Measurements from ENCODE around the gene SSBP3.

SSBP3 gene

DNA sequence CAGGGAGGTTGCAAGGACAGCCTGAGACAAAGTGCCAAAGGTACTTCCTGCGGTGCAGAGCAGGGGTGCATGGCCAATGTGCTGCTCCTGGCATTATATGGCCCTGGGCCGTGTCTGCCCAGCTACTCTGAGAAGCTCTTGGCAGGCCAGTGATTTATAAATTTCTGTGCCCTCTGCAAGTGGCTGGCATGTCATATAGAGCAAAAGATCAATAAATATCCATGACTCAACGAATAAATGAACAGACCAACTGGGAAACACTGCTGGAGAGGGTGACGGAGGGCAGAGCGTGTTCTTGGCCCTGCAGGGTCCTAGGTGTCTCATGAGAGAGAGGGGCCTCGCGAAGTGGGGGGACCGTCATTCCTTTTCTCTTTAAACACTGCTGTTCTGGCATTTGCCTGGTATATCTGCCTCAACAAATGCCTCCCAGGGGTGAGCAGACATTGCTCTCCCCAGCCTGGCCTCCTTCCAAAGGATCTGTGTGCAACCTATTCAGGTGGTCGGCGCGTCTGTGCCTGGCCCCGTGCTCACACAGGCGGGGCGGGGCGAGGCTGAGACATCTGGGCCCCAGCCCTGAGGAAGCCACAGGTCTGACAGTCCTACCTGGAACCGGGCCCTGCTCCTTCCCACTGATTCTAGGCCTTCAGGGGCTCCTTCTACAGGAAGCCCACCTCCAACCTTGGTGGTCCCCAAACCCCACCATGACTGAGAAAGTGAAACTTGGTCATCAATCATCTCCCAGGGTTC, 123.9 kb downstream of the SSBP3 start:
- no peak for DNase-seq (ENCODE audit: low spot score)

DNA sequence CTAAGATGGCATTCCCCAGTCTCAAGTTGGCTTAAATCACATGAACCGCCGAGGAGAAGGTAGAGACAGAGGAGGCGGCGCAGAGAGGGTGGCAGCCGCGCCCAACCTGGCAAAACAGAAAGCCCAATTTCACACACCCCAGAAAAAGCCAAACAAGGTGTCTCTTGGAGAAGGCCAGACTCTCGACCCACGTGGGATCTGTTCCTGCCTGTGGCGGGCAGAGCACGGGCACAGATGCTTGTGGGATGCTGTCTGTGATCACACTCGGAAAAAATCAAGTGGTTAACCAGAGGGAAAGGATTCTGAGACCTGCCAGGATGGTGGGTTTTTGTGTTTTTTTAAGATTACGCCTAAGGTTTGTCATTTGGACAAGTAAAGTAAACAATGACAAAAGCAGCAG, 125.5 kb downstream of the SSBP3 start:
- DNase-seq (ENCODE audit: low spot score), result no peak

DNA sequence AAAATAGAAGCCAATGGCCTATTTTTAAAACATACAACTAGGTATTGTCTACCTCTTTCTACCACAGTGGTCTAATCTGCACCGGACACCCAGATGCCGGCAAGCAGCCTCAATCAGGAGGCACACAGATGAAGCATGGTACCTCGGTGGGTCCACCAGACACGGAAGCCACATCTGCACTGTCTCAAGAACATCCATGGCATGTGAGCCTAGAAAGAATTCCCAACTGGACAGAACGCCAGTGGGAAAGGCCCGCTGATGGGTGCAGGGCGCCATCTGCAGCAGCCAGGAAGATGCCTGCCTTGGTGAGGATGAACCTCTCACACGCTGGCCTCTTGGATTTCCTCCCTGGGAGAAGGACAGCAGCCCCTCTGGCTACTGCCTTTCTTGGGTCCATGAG, 126.7 kb downstream of the SSBP3 start:
- no peak for DNase-seq (ENCODE audit: low spot score)

DNA sequence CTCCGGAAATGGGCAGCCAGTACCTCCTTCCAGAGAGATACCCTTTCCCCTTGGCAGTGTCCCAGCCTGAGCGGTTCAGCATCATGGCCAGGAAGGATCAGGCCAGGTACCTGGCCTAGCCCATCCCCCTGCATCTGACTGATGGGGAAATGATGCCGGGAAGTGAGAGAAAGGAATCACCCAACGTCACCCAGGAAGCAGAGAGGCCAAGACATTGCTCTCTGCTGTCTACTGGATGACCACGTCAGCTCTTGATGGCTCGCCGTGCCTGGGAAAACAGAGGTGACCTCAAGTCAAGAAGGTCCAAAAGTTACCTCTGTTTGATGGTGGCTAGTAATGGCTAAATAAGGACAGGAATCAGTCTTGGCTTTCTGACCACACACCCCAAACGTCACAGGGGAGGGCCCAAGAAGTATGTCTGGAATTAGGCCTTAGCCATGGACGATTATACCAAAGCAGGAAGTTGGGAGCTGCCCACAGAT, 127.2 kb downstream of the SSBP3 start:
- no peak for DNase-seq (ENCODE audit: low spot score)

DNA sequence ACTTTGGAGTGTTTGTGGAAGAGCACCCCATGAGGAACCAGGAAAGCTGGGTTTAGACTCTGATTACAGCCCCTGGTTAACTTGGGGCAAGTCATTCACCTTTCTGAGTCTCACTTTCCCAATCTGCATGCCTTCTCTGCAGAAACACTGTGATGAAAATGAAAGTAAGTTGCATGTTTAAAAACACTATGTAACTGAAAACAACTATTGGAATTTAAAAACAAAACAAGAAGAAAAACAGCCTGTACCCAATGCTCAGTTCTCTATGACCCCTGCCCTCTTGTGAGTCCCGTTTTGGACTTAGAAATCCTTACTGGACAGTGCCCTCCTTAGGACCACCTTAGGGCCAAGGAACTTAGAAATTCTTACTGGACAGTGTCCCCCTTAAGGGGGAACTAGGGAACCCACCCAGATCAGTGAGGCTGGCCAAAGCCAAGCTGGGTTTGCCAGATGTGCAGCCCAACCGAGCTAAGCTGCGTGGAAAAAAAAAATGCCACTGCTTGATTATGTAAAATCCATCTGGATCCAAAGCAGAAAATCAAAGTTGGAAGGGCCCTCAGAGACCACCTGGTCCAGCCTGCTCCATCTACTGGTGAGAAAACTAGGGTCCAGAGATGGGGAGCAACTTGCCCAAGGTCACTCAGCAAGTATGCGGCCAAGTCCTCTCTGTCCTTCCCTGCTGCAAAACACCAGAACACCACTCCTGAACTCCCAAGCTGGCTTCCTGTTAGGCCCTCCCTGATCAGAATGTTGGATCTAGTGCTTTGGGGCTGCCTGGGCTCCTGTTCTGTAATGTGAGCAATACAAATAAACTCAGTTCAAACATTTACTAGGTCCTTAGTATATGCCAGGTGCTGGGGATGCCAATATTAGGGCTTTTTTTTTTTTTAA, 128.5 kb downstream of the SSBP3 start:
- no peak for DNase-seq (ENCODE audit: low spot score)

DNA sequence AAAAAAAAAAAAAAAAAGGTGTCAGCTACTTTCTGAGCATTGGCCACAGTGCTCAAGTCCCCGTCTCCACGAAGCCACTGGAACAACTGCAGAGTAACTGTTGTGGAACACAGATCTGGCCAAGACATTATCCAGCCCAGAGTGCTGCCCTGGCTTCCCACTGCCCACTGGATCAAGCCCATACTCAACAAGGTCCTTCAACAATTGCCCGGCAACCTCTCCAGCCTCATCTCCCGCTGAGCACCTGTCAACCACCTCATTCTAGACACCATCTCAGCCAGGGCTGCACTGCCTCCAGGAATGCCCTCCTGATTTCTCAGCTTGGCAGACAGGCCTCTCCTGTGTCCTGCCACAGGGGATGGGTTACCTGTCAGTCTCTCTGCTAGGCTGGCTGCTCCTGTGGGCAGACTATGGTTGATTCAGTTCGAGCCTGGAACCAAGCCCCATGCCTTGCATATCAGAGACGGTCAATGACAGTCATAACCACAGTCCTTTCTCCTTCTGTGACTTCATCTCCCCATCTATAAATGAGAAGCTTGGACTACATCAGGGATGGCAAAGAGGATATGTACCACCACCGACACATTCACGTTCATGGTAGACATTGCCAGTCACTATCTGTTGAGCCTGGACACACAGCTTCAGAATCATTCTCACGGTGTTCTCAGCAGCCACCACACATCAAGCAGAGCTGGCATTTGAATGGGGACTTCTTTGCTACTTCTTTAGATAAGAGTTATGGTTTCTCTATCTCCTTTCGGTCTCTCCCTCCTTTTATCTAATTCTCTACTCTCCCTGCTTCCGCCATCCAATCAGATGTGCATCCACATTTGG, 129.4 kb downstream of the SSBP3 start:
- DNase-seq (ENCODE audit: low spot score), result no peak

DNA sequence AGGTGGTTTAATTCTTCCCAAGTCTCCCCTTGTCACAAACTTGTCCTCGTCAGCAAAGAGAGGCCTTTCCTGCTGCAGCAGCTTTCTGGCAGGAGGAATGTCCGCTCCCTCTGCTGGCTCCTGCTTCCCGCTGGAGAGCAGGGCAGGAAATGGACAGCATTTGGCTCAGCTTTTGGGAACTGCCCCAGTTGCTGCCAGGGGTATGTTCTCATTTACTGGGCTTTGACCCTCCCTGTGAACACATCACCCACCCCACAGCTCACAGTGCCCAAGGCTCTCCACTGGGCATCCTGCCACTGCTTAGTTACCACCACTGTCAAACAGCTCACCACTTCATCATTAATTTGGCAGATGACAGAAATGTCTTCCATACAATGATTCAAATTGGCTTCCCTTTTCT, 130.8 kb downstream of the SSBP3 start:
- DNase-seq (ENCODE audit: low spot score), result no peak

DNA sequence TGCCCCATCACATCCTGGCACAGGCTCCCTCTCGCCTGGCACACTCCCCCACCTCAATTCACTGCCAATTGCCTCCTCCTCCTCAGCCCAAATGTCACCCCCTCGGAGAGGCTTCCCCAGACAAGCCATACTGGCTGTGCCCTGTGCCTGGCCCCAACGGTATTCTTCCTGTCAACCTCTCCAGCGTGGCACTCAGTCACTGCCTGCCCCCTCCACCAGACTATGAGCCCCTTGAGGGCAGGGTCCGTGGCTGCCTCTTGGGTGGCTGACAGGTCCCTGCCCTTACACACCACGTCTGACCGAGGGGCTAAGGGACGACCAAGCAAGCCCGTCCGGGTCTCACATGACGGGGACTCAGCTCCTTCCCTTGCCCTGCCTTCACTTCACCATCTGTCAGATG, 131.3 kb downstream of the SSBP3 start:
- no peak for DNase-seq (ENCODE audit: low spot score)

DNA sequence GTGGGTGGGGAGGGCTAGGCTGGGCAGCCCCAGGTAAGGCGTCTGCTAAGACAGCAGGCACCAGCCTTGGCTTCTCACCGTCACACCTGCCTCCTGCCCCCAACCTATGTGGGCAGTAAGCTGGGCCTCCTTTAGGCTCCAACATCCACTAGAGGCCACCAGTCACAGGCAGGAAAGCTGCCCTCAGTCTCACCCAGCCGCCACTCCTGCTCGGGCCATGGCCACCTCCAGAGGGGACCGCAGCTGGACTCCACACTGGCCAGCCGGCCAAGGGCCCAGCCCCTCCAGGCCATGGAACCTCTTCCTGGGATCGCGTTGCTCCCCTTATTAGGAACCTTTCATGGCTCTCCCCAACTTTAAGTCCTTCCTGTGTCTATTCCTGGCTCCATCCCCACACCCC, 131.7 kb downstream of the SSBP3 start:
- DNase-seq (ENCODE audit: low spot score), result no peak

DNA sequence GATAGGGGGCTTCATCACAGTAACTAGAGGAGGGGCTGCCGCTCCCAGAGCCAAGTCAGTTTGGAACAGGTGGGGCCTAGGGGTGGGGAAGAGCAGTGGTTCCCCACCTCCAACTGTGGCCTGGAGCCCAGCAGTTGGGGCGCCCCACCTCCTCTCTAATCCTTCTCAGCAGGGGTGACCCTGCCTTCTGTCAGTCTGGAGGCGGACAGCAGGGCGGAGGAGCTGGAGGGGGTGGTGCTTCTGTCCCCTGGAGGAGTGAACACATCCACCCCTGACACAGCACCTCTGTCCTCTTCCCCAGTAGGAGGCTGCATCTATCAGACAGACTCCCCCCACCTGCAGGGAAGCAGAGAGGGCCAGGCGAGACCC, 132.4 kb downstream of the SSBP3 start:
- no peak for DNase-seq (ENCODE audit: low spot score)

DNA sequence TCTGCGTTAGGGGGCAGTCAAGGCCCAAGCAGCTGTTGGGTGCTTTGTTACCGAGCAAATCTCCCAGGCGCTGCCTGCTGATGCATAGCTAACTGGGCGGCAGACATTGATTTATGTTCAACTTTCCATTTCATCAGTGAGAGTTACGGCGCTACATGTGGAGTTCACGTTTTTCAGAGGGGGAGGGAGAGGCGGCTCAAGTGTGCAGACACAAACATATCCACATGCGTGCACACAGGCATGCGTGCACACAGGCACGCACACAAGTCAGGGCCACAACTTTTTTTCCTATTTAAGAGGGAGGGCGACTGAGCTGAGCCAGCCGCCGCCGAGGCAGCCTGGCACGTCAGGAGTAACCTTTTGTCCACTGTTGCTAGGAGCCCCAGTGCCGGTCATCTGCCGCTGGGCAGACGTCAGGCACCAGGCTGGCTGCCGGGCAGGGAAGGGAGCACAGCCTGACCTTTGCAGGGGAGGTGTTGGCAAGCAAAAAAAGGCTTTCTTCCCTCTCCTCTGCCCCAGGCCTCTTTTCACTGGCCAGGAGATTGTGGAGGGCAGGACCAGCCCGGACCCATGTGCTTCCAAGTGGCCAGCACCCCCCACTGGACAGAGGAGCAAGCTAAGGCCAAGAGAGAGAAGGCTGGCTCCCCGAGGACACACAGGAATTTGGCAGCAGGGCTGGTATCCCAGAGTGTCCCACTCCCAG, 133.0 kb downstream of the SSBP3 start:
- DNase-seq (ENCODE audit: low spot score), result peak; percentile 63

DNA sequence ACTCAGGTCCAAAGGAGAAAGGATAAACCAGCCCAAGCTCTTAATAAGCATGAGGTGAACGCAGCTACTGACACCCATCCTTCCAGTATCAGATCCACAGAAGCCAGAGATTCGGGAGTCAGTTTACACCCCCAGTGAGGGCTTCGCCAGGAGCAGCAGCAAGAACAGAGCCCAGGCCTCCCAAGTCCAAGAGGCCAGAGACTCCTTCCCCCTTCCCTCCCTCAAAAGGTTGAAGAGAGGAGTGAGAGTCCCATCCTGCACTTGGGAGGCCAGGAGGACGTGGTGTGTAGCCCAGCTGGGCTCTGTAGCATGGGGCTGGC, 133.5 kb downstream of the SSBP3 start:
- no peak for DNase-seq (ENCODE audit: low spot score)

DNA sequence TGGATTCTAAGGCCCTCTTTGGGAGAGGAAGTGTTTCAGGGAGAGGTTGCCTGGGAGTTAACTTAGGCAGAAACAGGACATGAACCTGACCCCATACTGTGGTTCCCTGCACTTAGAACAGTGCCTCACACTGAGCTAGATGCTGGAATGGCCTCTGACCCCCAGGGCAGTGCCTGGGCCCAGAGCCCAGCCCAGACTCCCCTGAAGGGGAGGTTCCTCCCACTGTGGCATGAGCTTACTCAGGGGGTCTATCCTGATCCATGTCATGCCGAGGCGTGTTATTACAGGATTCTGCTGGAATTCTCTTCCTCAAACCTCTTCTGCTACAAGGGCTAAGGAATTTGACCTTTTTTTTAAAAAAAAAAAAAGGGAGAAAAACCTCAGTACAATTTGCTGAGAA, 134.1 kb downstream of the SSBP3 start:
- DNase-seq (ENCODE audit: low spot score), result no peak

DNA sequence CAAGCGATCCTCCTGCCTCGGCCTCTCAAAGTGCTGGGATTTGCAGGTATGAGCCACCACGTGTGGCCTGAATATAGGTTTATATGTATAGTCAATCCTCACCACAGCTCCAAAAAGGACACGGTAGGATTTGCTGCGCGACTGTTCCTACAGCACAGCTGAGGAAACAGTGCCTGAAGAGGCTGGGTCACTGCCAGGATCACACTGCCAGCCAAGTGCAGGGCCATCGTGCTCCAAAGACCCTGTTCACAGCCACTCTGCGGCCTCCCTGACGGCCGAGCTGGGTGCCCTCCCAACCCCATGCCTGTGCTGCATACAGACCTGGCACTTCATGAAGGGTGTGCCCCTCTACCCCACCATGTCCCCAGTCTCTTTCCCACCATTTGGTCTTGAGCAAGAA, 134.9 kb downstream of the SSBP3 start:
- DNase-seq (ENCODE audit: low spot score), result no peak

DNA sequence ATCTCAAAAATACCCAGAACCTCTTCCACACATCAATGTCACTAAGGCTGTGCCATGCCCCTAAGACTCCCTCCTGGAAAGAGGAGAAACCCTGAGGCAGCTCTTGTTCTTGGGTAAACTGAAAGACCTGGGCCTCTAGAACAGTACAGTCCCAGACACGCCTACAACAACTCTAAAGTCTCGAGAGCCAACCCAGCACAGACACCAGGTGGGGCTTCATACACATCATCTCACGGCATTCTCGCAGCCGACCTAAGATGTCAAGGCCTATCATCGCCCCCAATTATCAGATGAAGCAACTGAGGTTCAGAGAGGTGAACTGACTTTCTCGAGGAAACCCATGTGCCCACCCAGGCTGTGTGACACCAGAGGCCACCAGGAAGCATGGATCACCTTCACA, 135.7 kb downstream of the SSBP3 start:
- no peak for DNase-seq (ENCODE audit: low spot score)

DNA sequence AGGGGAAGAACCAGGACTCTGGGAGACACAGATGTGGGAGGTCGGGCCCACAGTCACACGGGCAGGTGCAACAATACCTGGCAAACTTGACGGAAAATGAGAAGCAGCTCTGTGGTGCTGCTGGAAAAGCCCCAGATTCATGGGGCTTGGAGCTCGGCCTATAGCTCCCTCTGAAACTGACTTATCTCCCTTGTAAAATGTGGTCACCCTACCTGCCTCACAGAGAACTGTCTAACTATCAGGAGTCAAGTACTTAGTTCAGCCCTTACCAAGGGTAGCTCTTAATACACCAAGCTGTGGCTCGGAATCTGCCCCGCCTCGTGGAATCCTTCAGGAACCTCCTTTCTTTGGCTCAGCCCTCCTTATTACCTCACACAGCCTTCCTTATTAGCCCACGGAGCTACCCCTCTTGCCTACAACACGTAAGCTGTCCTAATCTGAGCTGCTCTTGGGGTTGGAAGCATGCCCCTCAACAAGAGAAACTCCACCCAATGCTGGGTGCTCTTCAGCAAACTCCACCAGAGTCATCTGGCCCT, 137.4 kb downstream of the SSBP3 start:
- DNase-seq (ENCODE audit: low spot score), result no peak

DNA sequence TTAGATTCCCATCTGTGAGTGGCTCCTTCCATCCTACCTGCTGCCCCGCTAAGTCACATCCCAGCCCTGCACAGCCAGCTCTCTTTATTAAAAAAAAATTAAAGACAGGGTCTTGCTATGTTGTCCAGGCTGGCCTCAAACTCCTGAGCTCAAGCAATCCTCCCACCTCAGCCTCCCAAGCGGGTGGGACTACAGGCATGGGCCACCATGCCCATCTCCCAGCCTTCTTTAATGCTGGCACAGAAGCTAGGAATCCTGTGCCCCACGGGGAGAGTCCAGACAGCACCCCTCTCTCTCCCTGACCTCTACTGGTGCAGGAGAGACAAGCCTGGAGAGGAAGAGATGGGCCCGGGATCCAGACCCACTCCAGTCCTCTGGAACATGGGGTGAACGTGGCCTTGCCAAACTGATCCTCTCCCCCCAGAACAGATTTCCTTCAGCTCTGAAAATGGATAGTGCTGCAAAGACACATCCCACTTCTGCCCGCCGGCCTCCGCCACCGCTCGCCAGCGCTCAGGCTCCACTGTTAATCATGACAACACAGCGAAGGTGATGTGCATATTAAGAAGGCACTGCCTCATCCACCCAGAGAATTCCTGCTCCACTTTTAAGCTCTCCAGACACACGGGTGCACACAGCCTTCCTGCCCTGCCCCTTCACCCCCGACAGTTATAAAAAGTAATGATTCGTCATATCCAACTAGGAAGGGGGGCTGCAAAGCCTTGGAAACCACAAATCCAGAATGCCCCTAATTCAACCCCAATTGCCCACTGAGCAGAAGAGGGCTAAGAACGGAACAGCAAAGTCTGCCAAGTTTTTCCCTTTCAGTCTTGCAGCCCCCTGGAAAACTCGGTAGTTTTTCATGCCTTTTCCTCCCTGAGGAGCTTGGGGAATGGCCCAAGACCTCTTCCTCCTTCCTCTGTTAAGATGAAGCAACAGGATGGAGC, 138.1 kb downstream of the SSBP3 start:
- no peak for DNase-seq (ENCODE audit: low spot score)

DNA sequence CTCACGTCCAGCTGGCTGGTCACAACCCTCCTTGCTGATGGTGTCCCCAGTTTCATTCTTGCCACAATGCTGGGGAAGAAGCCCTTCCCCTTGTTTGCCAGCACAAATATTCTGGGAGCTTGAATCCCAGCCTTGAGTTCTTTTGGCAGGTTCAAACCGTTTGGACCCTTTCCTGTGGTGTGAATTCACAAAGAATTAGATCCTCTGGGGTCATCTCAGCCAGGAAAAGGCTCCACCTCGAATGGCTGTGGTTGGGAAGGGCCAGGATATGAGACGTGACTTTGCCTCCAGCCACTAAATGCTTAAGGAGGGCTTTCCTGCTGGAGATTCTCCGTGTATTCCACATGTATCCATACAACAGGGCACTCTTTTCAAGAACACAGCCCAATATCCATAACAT, 139.3 kb downstream of the SSBP3 start:
- DNase-seq (ENCODE audit: low spot score), result no peak

DNA sequence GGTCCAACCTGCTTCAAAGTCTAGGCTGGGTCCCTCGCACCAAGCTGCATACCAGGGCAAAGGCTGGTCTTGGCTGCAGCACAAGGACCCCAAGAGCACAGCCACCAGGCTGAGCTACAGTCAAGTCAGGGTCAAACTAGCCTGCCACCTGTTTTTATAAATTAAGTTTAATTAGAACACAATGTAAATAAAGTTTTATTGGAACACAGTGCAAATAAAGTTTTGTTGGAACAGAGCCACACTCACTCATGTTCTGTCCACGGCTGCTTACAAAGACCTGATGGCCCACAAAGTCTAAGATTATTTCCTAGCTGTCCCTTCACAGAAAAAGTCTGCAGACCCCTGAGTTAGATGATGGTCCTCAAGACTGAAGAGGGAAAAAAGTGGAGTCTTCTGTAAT, 140.0 kb downstream of the SSBP3 start:
- DNase-seq (ENCODE audit: low spot score), result no peak

DNA sequence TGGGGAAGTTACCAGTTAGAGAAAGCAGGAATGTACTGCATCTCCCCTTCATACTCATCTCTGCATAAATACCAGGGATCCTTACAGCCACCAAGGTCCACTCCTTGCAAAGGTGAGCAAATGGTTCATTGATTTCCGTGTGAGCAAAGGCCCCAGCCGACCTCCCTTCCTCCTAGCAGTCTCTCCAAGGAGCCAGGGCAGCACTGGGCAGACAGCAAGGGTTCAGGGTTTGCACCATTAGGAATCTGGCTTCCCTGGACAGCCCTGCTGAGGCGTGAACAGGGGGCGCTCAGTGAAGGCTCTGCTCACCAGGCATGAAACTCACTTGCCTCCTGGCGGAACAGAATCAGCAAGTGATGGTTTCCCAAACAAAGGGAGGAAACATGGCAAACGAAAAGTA, 140.5 kb downstream of the SSBP3 start:
- DNase-seq (ENCODE audit: low spot score), result no peak

DNA sequence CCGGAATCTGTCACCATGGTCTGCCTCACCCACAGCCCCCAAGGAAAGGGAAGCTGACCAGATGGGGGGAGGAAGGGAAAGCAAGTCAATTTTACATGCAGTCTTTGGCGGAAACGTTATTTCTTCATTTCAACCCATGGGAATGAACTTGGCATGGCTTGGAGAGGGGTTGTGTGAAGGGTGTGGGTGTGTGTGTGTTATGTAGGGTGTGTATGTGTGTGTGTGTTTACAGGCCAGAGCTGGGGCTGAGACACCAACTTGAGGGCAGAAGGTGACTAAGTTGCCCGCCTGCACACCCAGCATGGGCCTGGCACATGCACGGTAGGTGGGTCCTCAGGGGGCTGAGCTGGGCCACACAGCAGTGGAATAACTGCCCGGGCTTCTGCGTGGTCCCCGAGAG, 141.1 kb downstream of the SSBP3 start:
- DNase-seq (ENCODE audit: low spot score), result no peak

All from NAMALWA (cell line).